Measurements from ENCODE around the gene SMTNL2. TPM values are rescaled to one million over a fixed set of nuclear protein-coding genes. Genes with fewer than 3 reads are reported as not detected.

The SMTNL2 gene
- total RNA-seq, 4 donors from 2014 or later, result 0.25 to 3.0 (median 1.0) TPM; not detected in 1

GRCh38 chr17:4616476-4616875, 32.1 kb downstream of the SMTNL2 start:
- intact Hi-C loops (cut with DNase I; ENCODE audit: low total_unique reads), result no loop called here
- WGBS, 2 donors, result 85% methylated on average over 9 of the region's 9 CpGs
- H3K4me3 ChIP-seq (ENCODE audit: low read depth, poor library complexity, severe bottlenecking), result no peak overlapping the region
- TF ChIP-seq CTCF (IDR thresholded peaks at IDR 0.05) (no peak), POLR2A (IDR thresholded peaks at IDR 0.05) (no peak)
- DNase-seq (ENCODE audit: low spot score in 2 of 2), result no peak

- intact Hi-C loops (cut with DNase I; ENCODE audit: low total_unique reads), result no loop called here
- no peak overlapping the region for H3K4me3 ChIP-seq (ENCODE audit: low read depth, poor library complexity, severe bottlenecking)
- TF ChIP-seq POLR2A (IDR thresholded peaks at IDR 0.05) (no peak), CTCF (IDR thresholded peaks at IDR 0.05) (no peak)
- no peak for DNase-seq (ENCODE audit: low spot score in 2 of 2)
- WGBS, 2 donors, result 83 to 88% methylated on average over 17 of the region's 17 CpGs
Observed at GRCh38 chr17:4617090-4617489, 32.8 kb downstream of the SMTNL2 start.

- no peak for DNase-seq (ENCODE audit: low spot score in 2 of 2)
- 57% methylated on average over 15 of the region's 15 CpGs for WGBS, 2 donors
- intact Hi-C loops (cut with DNase I; ENCODE audit: low total_unique reads), result no loop called here
- H3K4me3 ChIP-seq (ENCODE audit: low read depth, poor library complexity, severe bottlenecking), result no peak overlapping the region
- TF ChIP-seq POLR2A (IDR thresholded peaks at IDR 0.05) (no peak), CTCF (IDR thresholded peaks at IDR 0.05) (no peak)
Observed at GRCh38 chr17:4617590-4618351, 33.4 kb downstream of the SMTNL2 start.

GRCh38 chr17:4620531-4621101, 36.3 kb downstream of the SMTNL2 start:
- H3K4me3 ChIP-seq (ENCODE audit: low read depth, poor library complexity, severe bottlenecking), result no peak overlapping the region
- intact Hi-C loops (cut with DNase I; ENCODE audit: low total_unique reads), result no loop called here
- DNase-seq (ENCODE audit: low spot score in 2 of 2), result no peak
- 94 to 95% methylated on average over 4 of the region's 4 CpGs for WGBS, 2 donors
- TF ChIP-seq CTCF (IDR thresholded peaks at IDR 0.05) (no peak), POLR2A (IDR thresholded peaks at IDR 0.05) (no peak)

- no peak overlapping the region for H3K4me3 ChIP-seq (ENCODE audit: low read depth, poor library complexity, severe bottlenecking)
- TF ChIP-seq CTCF (IDR thresholded peaks at IDR 0.05), result no peak
- TF ChIP-seq POLR2A (IDR thresholded peaks at IDR 0.05), result no peak
- 90% methylated on average over 1 of the region's 1 CpG for WGBS, 2 donors
- DNase-seq (ENCODE audit: low spot score in 2 of 2), result no peak
- intact Hi-C loops (cut with DNase I; ENCODE audit: low total_unique reads), result no loop called here
Observed at GRCh38 chr17:4622375-4622774, 38.0 kb downstream of the SMTNL2 start.
